HCT116 (cell line): ENCODE results near the gene STK25. TPM values are rescaled to one million over a fixed set of nuclear protein-coding genes. Genes with fewer than 3 reads are reported as not detected.

Experiments
- ATAC-seq: fragments of 200-7000 bp; cut with Tn5 transposase; 2 replicates; pipeline ENCODE4 v1.9.1; 2020; ENCODE audit warnings: mild to moderate bottlenecking, moderate library complexity
- BruUV-seq: library from RNA; stranded (reverse); fragments of 400-500 nt; replicated peaks from 2 replicates; lab custom pipeline; 2021; lab: Mats Ljungman, UMichigan
- CTCF ChIA-PET: fragments of 300-600 bp; sonication (Branson Sonifier 250); formaldehyde crosslinking; loops from one replicate; lab custom pipeline; 2021; ENCODE audit warnings: antibody characterized with exemption; lab: Charles Lee
- POLR2A ChIA-PET: fragments of 300-600, 350-600 bp; sonication (Branson Sonifier 250); formaldehyde crosslinking; loops from one replicate; lab custom pipeline; 2021; ENCODE audit warnings: antibody characterized with exemption; lab: Charles Lee
- RAD21 ChIA-PET, 2 experiments: fragments of 300-600 bp; sonication (Branson Sonifier 250); formaldehyde crosslinking; loops; one replicate each; lab custom pipeline; 2023; ENCODE audit warnings: low total read pairs in 2 of 2; ENCODE audit not compliant: uncharacterized antibody in 2 of 2, unreplicated experiment in 2 of 2, low non-redundant PET in 1 of 2; lab: Charles Lee
- DNase-seq: peaks from one replicate; pipeline ENCODE4 v3.0.0-alpha.2; 2010; ENCODE audit warnings: low read depth, low spot score
- H2AFZ ChIP-seq: fragments of 200-600 bp; shearing (Covaris generic), sonication (generic); 2 replicates; pipeline ENCODE4 v1.6.1; 2017; ENCODE audit warnings: low read depth, mixed run types, mixed read lengths, antibody characterized with exemption, low read length; ENCODE audit not compliant: poor library complexity, severe bottlenecking
- H3K27ac ChIP-seq: 2 replicates; pipeline ENCODE4 v1.5.1; 2012; ENCODE audit warnings: low read depth, low read length
- H3K27me3 ChIP-seq: fragments of 200-600 bp; sonication (generic); 2 replicates; pipeline ENCODE4 v1.6.1; 2016; ENCODE audit warnings: mixed run types, low read length, mixed read lengths; ENCODE audit not compliant: insufficient read depth
- H3K36me3 ChIP-seq, 2 experiments: fragments of 200-500 bp in 1 of 2; fragments of 200-600 bp in 1 of 2; sonication (Bioruptor generic) in 1 of 2; sonication (generic) in 1 of 2; 2 replicates each; pipeline versions ENCODE4 v1.5.1 to v1.6.1; 2014 to 2016; ENCODE audit warnings: low read length in 2 of 2, inconsistent platforms in 1 of 2, mixed read lengths in 1 of 2, mixed run types in 1 of 2; ENCODE audit not compliant: insufficient read depth in 2 of 2, control insufficient read depth in 1 of 2
- H3K4me1 ChIP-seq, 2 experiments: fragments of 200-600 bp in 1 of 2; sonication (generic) in 1 of 2; 2 replicates each; pipeline versions ENCODE4 v1.5.1 to v1.6.1; 2012 to 2017; ENCODE audit warnings: low read length in 2 of 2, inconsistent platforms in 1 of 2, mild to moderate bottlenecking in 1 of 2, mixed read lengths in 1 of 2, mixed run types in 1 of 2, moderate library complexity in 1 of 2; ENCODE audit not compliant: insufficient read depth in 2 of 2, control insufficient read depth in 1 of 2
- H3K4me2 ChIP-seq: fragments of 200-600 bp; sonication (generic); 2 replicates; pipeline ENCODE4 v1.6.1; 2017; ENCODE audit warnings: mixed run types, low read length, mixed read lengths
- H3K4me3 ChIP-seq, 2 experiments: fragments of 200-600 bp in 1 of 2; sonication (generic) in 1 of 2; replicated peaks in 1 of 2; 2 replicates each; pipeline ENCODE4 v1.5.1; 2011 to 2016; ENCODE audit warnings: low read length in 2 of 2, control low read depth in 1 of 2, low read depth in 1 of 2, mild to moderate bottlenecking in 1 of 2, mixed read lengths in 1 of 2, mixed run types in 1 of 2
- H3K79me2 ChIP-seq: fragments of 200-600 bp; sonication (generic); 2 replicates; pipeline ENCODE4 v1.6.1; 2017; ENCODE audit warnings: mild to moderate bottlenecking, mixed run types, low read length, moderate library complexity, mixed read lengths; ENCODE audit not compliant: insufficient read depth
- H3K9ac ChIP-seq: fragments of 200-600 bp; sonication (generic); 2 replicates; pipeline ENCODE4 v1.6.1; 2016; ENCODE audit warnings: low read length, mixed read lengths
- H3K9me2 ChIP-seq: fragments of 200-600 bp; sonication (generic), shearing (Covaris generic); 2 replicates; pipeline ENCODE4 v1.6.1; 2017; ENCODE audit warnings: mixed run types, mild to moderate bottlenecking, moderate library complexity; ENCODE audit not compliant: insufficient read depth
- H3K9me3 ChIP-seq, 2 experiments: fragments of 200-500 bp in 1 of 2; fragments of 200-600 bp in 1 of 2; sonication (Bioruptor generic) in 1 of 2; sonication (generic) in 1 of 2; 2 replicates each; pipeline ENCODE4 v1.6.1; 2014 to 2017; ENCODE audit warnings: low read length in 2 of 2, mixed read lengths in 2 of 2, inconsistent platforms in 1 of 2, low read depth in 1 of 2, mild to moderate bottlenecking in 1 of 2, mixed run types in 1 of 2, moderate library complexity in 1 of 2; ENCODE audit not compliant: control insufficient read depth in 1 of 2, insufficient read depth in 1 of 2
- H4K20me1 ChIP-seq: fragments of 200-600 bp; sonication (generic), shearing (Covaris generic); 2 replicates; pipeline ENCODE4 v1.6.1; 2017; ENCODE audit warnings: mixed run types, mild to moderate bottlenecking, moderate library complexity; ENCODE audit not compliant: insufficient read depth
- ELF1 ChIP-seq: IDR thresholded peaks from 2 replicates; pipeline ENCODE4 v1.6.1; 2012; ENCODE audit warnings: low read depth, borderline replicate concordance
- EZH2 ChIP-seq: fragments of 200-600 bp; sonication (generic); IDR thresholded peaks from 2 replicates; pipeline ENCODE4 v1.6.1; 2017; ENCODE audit warnings: antibody characterized with exemption, mixed run types
- FOSL1 ChIP-seq: IDR thresholded peaks from 2 replicates; pipeline ENCODE4 v1.6.1; 2012; ENCODE audit warnings: low read depth
- JUND ChIP-seq: IDR thresholded peaks from 2 replicates; pipeline ENCODE4 v1.6.1; 2012
- POLR2AphosphoS5 ChIP-seq: IDR thresholded peaks from 2 replicates; pipeline ENCODE4 v1.6.1; 2011; ENCODE audit warnings: mild to moderate bottlenecking, low read depth, low read length, moderate library complexity
- TCF7L2 ChIP-seq: IDR thresholded peaks from 2 replicates; pipeline ENCODE4 v1.7.0; 2011; ENCODE audit warnings: borderline replicate concordance, inconsistent platforms; ENCODE audit not compliant: insufficient read depth, insufficient read length; ENCODE audit errors: extremely low read depth
- ZNF274 ChIP-seq: fragments of 200-500 bp; sonication (Bioruptor generic); IDR thresholded peaks from 2 replicates; pipeline ENCODE4 v1.6.1; 2014; ENCODE audit warnings: mild to moderate bottlenecking, low read depth, low read length, inconsistent platforms
- intact Hi-C: fragments of 100-400 bp; cut with micrococcal nuclease; formaldehyde crosslinking; loops from 2 replicates; pipeline ENCODE4 v1.10.0; 2022
- total RNA-seq: library from RNA; stranded (reverse); gene quantifications from one replicate; pipeline ENCODE4 v1.2.1, GENCODE V29; 2021; ENCODE audit not compliant: unreplicated experiment
- TF ChIP-seq, protein P1 (sequence below): IDR thresholded peaks from 2 replicates; pipeline ENCODE4 v1.6.1; 2012; ENCODE audit warnings: low read depth
- TF ChIP-seq, protein P2 (sequence below): IDR thresholded peaks from 2 replicates; pipeline ENCODE4 v1.6.1; 2011; ENCODE audit warnings: mild to moderate bottlenecking, low read length, moderate library complexity; ENCODE audit not compliant: insufficient replicate concordance; ENCODE audit errors: extremely low read depth
- TF ChIP-seq, protein P3 (sequence below): IDR thresholded peaks from 2 replicates; pipeline ENCODE4 v1.6.1; 2012

The STK25 gene
- total RNA-seq, 1 experiment from 2014 or later: 160 TPM

DNA sequence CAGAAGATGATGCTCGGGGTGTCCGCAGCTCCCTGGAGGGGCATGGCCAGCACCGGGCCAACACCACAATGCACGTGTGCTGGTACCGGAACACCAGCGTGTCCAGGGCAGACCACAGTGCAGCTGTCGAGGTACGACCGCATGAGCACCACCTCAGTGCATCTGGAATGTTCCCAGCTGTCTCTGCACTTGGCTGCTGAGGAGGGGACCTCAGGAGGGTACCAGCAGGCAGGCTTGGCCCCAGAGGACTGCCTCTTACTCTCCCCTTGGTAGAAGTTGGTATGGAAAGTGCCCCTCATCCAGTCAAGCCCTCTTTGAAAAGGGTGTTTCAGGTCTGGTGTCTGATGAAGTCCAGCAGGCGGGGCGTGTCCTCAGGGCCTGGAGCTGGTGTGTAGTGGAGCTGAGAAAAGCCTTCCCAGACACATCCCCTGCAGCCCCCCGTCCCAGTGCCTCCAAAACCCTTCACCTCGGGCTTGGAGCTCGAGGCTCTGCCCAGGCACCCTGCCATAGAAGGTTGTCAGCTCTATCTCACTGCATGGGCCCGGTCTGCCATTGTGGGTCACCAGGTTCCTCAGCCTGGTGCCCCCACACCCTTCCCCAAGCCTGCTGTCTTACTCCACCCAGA, 16.7 kb downstream of the STK25 start:
- ChIA-PET CTCF (interaction anchor here (0.6 kb wide), 1 partner anchor 386 kb away, joined by 3 read pairs; no protein-coding TSS in a partner anchor), POLR2A (no interaction called here)
- H3K9ac ChIP-seq: no peak overlapping the region

DNA sequence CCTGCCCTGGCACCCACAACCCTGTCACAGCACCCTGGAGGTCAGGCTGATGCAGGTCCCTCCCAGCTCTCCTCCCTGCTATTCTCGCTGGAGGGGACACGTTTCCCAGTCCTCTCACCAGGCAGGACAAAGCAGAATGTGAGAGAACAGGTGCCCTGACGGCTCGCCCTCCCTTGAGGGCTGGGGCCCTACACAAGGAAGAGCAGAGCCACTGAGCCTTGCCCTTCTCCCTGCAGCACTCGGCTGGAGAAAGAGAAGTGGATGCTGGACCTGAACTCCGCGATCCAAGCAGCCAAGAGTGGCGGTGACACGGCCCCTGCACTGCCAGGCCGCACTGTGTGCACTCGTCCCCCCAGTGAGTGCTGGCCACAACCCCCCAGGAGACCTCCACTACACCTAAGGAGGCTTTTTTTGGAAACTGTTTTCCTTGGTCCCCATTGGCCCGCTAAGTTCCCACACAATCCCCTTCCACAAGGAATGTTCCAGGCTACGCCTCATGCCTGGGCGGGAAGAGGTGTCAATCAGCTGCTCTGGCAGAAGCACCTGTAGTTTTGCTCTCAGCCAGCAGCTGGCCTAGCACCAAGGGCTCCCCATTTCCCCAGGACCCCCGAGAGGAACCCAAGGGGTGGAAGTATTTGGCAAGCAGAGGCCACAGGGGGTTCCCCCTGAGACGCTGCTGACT, 17.4 kb downstream of the STK25 start:
- BruUV-seq: no TSS peak
- Histone ChIP-seq H4K20me1 (no peaks in the 10 kb centered on the region), H3K27me3 (no peaks in the 10 kb centered on the region), H3K36me3 (peaks cover 10 to 19% of the 10 kb centered on the region in 2 experiments), H3K79me2 (no peaks in the 10 kb centered on the region), H2AFZ (no peak overlapping the region), H3K4me1 (no peaks in the 10 kb centered on the region), H3K9me3 (no peaks in the 10 kb centered on the region), H3K4me3 (no peak overlapping the region), H3K9me2 (no peaks in the 10 kb centered on the region), H3K4me2 (no peak overlapping the region), H3K27ac (no peak overlapping the region), H3K9ac (no peak overlapping the region)
- DNase-seq (no peak), ATAC-seq (peak; percentile 13; the same call in 1 of the 2 replicates)
- intact Hi-C loops: no loop called here
- CTCF ChIA-PET: no interaction called here
- POLR2A ChIA-PET: no interaction called here
- RAD21 ChIA-PET: no interaction called here
- TF ChIP-seq JUND (no peak), ZNF274 (no peak), FOSL1 (no peak), TCF7L2 (no peak), ELF1 (no peak), POLR2AphosphoS5 (no peak)
- TF ChIP-seq, protein P1, sequence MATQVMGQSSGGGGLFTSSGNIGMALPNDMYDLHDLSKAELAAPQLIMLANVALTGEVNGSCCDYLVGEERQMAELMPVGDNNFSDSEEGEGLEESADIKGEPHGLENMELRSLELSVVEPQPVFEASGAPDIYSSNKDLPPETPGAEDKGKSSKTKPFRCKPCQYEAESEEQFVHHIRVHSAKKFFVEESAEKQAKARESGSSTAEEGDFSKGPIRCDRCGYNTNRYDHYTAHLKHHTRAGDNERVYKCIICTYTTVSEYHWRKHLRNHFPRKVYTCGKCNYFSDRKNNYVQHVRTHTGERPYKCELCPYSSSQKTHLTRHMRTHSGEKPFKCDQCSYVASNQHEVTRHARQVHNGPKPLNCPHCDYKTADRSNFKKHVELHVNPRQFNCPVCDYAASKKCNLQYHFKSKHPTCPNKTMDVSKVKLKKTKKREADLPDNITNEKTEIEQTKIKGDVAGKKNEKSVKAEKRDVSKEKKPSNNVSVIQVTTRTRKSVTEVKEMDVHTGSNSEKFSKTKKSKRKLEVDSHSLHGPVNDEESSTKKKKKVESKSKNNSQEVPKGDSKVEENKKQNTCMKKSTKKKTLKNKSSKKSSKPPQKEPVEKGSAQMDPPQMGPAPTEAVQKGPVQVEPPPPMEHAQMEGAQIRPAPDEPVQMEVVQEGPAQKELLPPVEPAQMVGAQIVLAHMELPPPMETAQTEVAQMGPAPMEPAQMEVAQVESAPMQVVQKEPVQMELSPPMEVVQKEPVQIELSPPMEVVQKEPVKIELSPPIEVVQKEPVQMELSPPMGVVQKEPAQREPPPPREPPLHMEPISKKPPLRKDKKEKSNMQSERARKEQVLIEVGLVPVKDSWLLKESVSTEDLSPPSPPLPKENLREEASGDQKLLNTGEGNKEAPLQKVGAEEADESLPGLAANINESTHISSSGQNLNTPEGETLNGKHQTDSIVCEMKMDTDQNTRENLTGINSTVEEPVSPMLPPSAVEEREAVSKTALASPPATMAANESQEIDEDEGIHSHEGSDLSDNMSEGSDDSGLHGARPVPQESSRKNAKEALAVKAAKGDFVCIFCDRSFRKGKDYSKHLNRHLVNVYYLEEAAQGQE: no peak
- TF ChIP-seq, protein P2, sequence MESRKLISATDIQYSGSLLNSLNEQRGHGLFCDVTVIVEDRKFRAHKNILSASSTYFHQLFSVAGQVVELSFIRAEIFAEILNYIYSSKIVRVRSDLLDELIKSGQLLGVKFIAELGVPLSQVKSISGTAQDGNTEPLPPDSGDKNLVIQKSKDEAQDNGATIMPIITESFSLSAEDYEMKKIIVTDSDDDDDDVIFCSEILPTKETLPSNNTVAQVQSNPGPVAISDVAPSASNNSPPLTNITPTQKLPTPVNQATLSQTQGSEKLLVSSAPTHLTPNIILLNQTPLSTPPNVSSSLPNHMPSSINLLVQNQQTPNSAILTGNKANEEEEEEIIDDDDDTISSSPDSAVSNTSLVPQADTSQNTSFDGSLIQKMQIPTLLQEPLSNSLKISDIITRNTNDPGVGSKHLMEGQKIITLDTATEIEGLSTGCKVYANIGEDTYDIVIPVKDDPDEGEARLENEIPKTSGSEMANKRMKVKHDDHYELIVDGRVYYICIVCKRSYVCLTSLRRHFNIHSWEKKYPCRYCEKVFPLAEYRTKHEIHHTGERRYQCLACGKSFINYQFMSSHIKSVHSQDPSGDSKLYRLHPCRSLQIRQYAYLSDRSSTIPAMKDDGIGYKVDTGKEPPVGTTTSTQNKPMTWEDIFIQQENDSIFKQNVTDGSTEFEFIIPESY: no peak

More for the DNA sequence above, 16.7 kb downstream of the STK25 start:
- RAD21 ChIA-PET: no interaction called here
- Histone ChIP-seq H3K79me2 (no peaks in the 10 kb centered on the region), H3K4me2 (no peak overlapping the region), H3K4me1 (no peaks in the 10 kb centered on the region), H3K4me3 (no peak overlapping the region), H2AFZ (no peak overlapping the region), H4K20me1 (no peaks in the 10 kb centered on the region), H3K9me2 (no peaks in the 10 kb centered on the region), H3K27me3 (no peaks in the 10 kb centered on the region), H3K9me3 (no peaks in the 10 kb centered on the region), H3K27ac (no peak overlapping the region), H3K36me3 (peaks cover 11 to 20% of the 10 kb centered on the region in 2 experiments)
- TF ChIP-seq EZH2 (no peak), JUND (no peak)
- TF ChIP-seq, protein P3, sequence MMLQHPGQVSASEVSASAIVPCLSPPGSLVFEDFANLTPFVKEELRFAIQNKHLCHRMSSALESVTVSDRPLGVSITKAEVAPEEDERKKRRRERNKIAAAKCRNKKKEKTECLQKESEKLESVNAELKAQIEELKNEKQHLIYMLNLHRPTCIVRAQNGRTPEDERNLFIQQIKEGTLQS: no peak
- no TSS peak for BruUV-seq
- DNase-seq (no peak), ATAC-seq (0 out of 2 replicates have a peak, but pooled peaks have one; percentile 10)
- intact Hi-C loops: no loop called here
